Measurements from ENCODE around the gene TCERG1. TPM values are rescaled to one million over a fixed set of nuclear protein-coding genes. Genes with fewer than 3 reads are reported as not detected.

TCERG1 gene
- polyA plus RNA-seq, 1 of the 3 experiments (the other 2 are of a cell fraction) = 38.5 TPM

DNA sequence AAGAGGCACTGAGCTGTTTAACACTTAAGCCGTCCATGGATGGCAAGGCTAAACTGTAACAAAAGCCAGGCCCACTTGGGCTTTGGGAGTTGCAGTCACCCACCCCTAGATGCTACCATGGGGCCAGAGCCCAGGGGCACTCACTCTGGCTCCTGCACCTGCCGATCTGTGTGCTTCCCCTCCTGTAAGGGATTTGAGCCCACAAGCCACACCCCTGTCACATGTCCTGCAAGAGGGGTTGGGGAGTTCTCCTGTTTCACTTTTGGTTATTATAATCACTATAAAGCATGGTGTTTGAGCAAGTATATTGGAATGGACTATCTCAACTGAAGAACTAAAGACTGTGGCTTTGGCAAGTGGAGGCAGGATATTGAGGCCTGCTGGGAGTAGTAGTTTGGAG, 82.9 kb downstream of the TCERG1 start:
- CTCF ChIA-PET = interaction anchor here (1.5 to 7.1 kb wide), 3 partner anchors 12 to 660 kb away, joined by 9 to 145 read pairs (median 53); no protein-coding TSS in a partner anchor
- TF ChIP-seq SMC3 (IDR thresholded peaks at IDR 0.05; ENCODE audit: low read depth, low read length) (no peak), GABPA (IDR thresholded peaks at IDR 0.05; ENCODE audit: low read depth) (no peak), RXRA (IDR thresholded peaks at IDR 0.05; ENCODE audit: borderline replicate concordance, low read depth) (no peak)
- TF ChIP-seq, protein P1, sequence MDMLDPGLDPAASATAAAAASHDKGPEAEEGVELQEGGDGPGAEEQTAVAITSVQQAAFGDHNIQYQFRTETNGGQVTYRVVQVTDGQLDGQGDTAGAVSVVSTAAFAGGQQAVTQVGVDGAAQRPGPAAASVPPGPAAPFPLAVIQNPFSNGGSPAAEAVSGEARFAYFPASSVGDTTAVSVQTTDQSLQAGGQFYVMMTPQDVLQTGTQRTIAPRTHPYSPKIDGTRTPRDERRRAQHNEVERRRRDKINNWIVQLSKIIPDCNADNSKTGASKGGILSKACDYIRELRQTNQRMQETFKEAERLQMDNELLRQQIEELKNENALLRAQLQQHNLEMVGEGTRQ (IDR thresholded peaks at IDR 0.05; ENCODE audit: borderline replicate concordance, low read depth, low read length) = no peak
- H3K27me3 ChIP-seq (ENCODE audit: insufficient read depth) = no peaks in the 10 kb centered on the region

DNA sequence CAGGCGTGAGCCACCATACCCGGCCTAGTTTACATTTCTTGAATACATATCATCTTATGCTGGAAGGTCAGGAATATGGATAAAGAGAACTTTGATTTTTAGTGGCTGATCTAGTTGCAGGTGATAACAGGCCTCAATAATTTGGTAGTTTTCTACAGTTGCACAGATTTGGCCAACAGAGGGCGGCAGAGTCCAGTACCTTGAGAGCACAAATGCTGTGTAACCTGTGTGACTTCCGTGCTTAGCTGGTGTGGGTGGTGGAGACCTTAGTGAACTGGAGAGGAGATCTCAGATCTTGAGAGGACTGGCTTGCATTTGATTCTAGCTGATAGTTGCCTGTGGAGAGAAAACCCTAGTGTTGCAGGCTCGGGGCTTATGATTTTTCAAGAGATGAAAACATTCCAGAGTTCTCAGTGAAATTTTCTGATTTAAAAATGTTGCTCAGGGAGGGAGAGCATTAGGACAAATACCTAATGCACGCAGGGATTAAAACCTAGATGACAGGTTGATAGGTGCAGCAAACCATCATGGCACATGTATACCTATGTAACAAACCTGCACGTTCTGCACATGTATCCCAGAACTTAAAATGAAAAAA, 86.2 kb downstream of the TCERG1 start:
- ChIA-PET CTCF (interaction anchor here (0.5 to 7.1 kb wide), 62 partner anchors 9 to 1045 kb away, joined by 3 to 145 read pairs (median 4); partner anchors contain the start of gene GPR151), POLR2A (interaction anchor here (0.6 to 1.3 kb wide), 2 partner anchors 433 to 655 kb away, joined by 3 read pairs; no protein-coding TSS in a partner anchor)
- no peak overlapping the region for H3K4me2 ChIP-seq
- 27% methylated on average over 7 of the region's 7 CpGs for WGBS (ENCODE audit: low lambda C conversion rate)
- no peaks in the 10 kb centered on the region for H3K79me2 ChIP-seq (ENCODE audit: insufficient read depth)
- no peak overlapping the region for H2AFZ ChIP-seq (ENCODE audit: low read depth)
- no peak overlapping the region for H3K27ac ChIP-seq (ENCODE audit: low read depth in 2 of 2, low read length in 1 of 2)
- H3K4me3 ChIP-seq (ENCODE audit: low read depth in 2 of 2, low read length in 1 of 2) = no peak overlapping the region; a peak in 1 of 4 replicates
- H3K36me3 ChIP-seq (replicated peaks in 1 of 2; ENCODE audit: control insufficient read depth in 1 of 2, insufficient read depth in 2 of 2, low read length in 1 of 2) = no peaks in the 10 kb centered on the region
- no peaks in the 10 kb centered on the region for H3K27me3 ChIP-seq (ENCODE audit: insufficient read depth)
- DNase-seq = peak; percentile 71
- no peaks in the 10 kb centered on the region for H4K20me1 ChIP-seq (ENCODE audit: insufficient read depth)
- H3K9me2 ChIP-seq = no peaks in the 10 kb centered on the region
- no peak overlapping the region for H3K9ac ChIP-seq
- no peaks in the 10 kb centered on the region for H3K4me1 ChIP-seq (ENCODE audit: control insufficient read depth in 1 of 2, insufficient read depth in 2 of 2, low read depth in 1 of 2, low read length in 1 of 2)
- no peaks in the 10 kb centered on the region for H3F3A ChIP-seq (replicated peaks; ENCODE audit: insufficient read depth)
- H3K9me3 ChIP-seq = no peaks in the 10 kb centered on the region
- TF ChIP-seq RAD21 (IDR thresholded peaks at IDR 0.05; ENCODE audit: low read length) (peak; percentile 95), RCOR1 (IDR thresholded peaks at IDR 0.05; ENCODE audit: low read length) (0 out of 2 replicates have a peak, but pooled peaks have one; percentile 47), NRF1 (IDR thresholded peaks at IDR 0.05; ENCODE audit: low read depth, low read length) (no peak), MEF2A (IDR thresholded peaks at IDR 0.05; ENCODE audit: borderline replicate concordance, low read depth) (no peak), NFIC (IDR thresholded peaks at IDR 0.05; ENCODE audit: borderline replicate concordance) (no peak), ZBTB33 (IDR thresholded peaks at IDR 0.05; ENCODE audit: borderline replicate concordance, low read depth) (no peak), USF1 (IDR thresholded peaks at IDR 0.05; ENCODE audit: borderline replicate concordance, low read depth) (no peak), EZH2phosphoT487 (IDR thresholded peaks at IDR 0.05; ENCODE audit: borderline replicate concordance, low read depth) (no peak), IRF3 (IDR thresholded peaks at IDR 0.05; ENCODE audit: low read depth, low read length) (no peak), REST (IDR thresholded peaks at IDR 0.05; ENCODE audit: low read depth, low read length) (no peak)
- TF ChIP-seq, protein P2, sequence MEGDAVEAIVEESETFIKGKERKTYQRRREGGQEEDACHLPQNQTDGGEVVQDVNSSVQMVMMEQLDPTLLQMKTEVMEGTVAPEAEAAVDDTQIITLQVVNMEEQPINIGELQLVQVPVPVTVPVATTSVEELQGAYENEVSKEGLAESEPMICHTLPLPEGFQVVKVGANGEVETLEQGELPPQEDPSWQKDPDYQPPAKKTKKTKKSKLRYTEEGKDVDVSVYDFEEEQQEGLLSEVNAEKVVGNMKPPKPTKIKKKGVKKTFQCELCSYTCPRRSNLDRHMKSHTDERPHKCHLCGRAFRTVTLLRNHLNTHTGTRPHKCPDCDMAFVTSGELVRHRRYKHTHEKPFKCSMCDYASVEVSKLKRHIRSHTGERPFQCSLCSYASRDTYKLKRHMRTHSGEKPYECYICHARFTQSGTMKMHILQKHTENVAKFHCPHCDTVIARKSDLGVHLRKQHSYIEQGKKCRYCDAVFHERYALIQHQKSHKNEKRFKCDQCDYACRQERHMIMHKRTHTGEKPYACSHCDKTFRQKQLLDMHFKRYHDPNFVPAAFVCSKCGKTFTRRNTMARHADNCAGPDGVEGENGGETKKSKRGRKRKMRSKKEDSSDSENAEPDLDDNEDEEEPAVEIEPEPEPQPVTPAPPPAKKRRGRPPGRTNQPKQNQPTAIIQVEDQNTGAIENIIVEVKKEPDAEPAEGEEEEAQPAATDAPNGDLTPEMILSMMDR (IDR thresholded peaks at IDR 0.05) = peak; percentile 93

More for the DNA sequence above, 82.9 kb downstream of the TCERG1 start:
- no peak overlapping the region for H3K4me3 ChIP-seq (ENCODE audit: low read depth in 2 of 2, low read length in 1 of 2)
- no peaks in the 10 kb centered on the region for H3K36me3 ChIP-seq (replicated peaks in 1 of 2; ENCODE audit: control insufficient read depth in 1 of 2, insufficient read depth in 2 of 2, low read length in 1 of 2)
- no peak for DNase-seq
- H3F3A ChIP-seq (replicated peaks; ENCODE audit: insufficient read depth) = no peaks in the 10 kb centered on the region
- no peak overlapping the region for H2AFZ ChIP-seq (ENCODE audit: low read depth)
- H3K27ac ChIP-seq (ENCODE audit: low read depth in 2 of 2, low read length in 1 of 2) = no peak overlapping the region
- H3K9me2 ChIP-seq = no peaks in the 10 kb centered on the region
- POLR2A ChIA-PET = no interaction called here
- no peaks in the 10 kb centered on the region for H4K20me1 ChIP-seq (ENCODE audit: insufficient read depth)
- no peaks in the 10 kb centered on the region for H3K9me3 ChIP-seq
- H3K79me2 ChIP-seq (ENCODE audit: insufficient read depth) = no peaks in the 10 kb centered on the region
- H3K9ac ChIP-seq = no peak overlapping the region
- 78% methylated on average over 2 of the region's 2 CpGs for WGBS (ENCODE audit: low lambda C conversion rate)
- peaks cover 0 to 3% of the 10 kb centered on the region in 2 experiments; a peak in 1 of 4 replicates for H3K4me1 ChIP-seq (ENCODE audit: control insufficient read depth in 1 of 2, insufficient read depth in 2 of 2, low read depth in 1 of 2, low read length in 1 of 2)
- no peak overlapping the region for H3K4me2 ChIP-seq

Measured in SK-N-SH (cell line).